Measurements from ENCODE around the gene DOCK7.
"Not testable (repeated sequence)": the region's sequence is repeated elsewhere in the genome, so short reads cannot be mapped to it uniquely, and the experiment has no call there.

Gene DOCK7

GRCh38 chr1:62530516-62531154 is 157.6 kb downstream of the DOCK7 start:
- DNase-seq (ENCODE audit: low read depth), result no peak

GRCh38 chr1:62529227-62529626 is 159.0 kb downstream of the DOCK7 start:
- DNase-seq (ENCODE audit: low read depth), result no peak

- DNase-seq (ENCODE audit: low read depth), result peak; percentile 76
Measured at GRCh38 chr1:62528015-62528414, 160.2 kb downstream of the DOCK7 start.

GRCh38 chr1:62527346-62527745 is 160.8 kb downstream of the DOCK7 start:
- not testable (repeated sequence) for DNase-seq (ENCODE audit: low read depth)

- no peak for DNase-seq (ENCODE audit: low read depth)
Measured at GRCh38 chr1:62523860-62524259, 164.3 kb downstream of the DOCK7 start.

- DNase-seq (ENCODE audit: low read depth), result no peak
Measured at GRCh38 chr1:62516600-62516999, 171.6 kb downstream of the DOCK7 start.

- DNase-seq (ENCODE audit: low read depth), result no peak
Measured at GRCh38 chr1:62514746-62515423, 173.3 kb downstream of the DOCK7 start.

- DNase-seq (ENCODE audit: low read depth), result no peak
Measured at GRCh38 chr1:62513013-62513412, 175.2 kb downstream of the DOCK7 start.

- DNase-seq (ENCODE audit: low read depth), result no peak
Measured at GRCh38 chr1:62509028-62509427, 179.2 kb downstream of the DOCK7 start.

- peak; percentile 7 for DNase-seq (ENCODE audit: low read depth)
Measured at GRCh38 chr1:62508187-62508758, 179.9 kb downstream of the DOCK7 start.

- DNase-seq (ENCODE audit: low read depth), result no peak
Measured at GRCh38 chr1:62500210-62500609, 188.0 kb downstream of the DOCK7 start.

GRCh38 chr1:62494137-62494536 is 194.0 kb downstream of the DOCK7 start:
- DNase-seq (ENCODE audit: low read depth), result no peak

- no peak for DNase-seq (ENCODE audit: low read depth)
Measured at GRCh38 chr1:62493656-62494055, 194.5 kb downstream of the DOCK7 start.

- DNase-seq (ENCODE audit: low read depth), result no peak
Measured at GRCh38 chr1:62492521-62492920, 195.7 kb downstream of the DOCK7 start.

- DNase-seq (ENCODE audit: low read depth), result no peak
Measured at GRCh38 chr1:62487956-62488355, 200.2 kb downstream of the DOCK7 start.

GRCh38 chr1:62484824-62485468 is 203.2 kb downstream of the DOCK7 start:
- DNase-seq (ENCODE audit: low read depth), result no peak

GRCh38 chr1:62481681-62482080 is 206.5 kb downstream of the DOCK7 start:
- no peak for DNase-seq (ENCODE audit: low read depth)

- no peak for DNase-seq (ENCODE audit: low read depth)
Measured at GRCh38 chr1:62476525-62477219, 211.5 kb downstream of the DOCK7 start.

GRCh38 chr1:62467092-62467491 is 221.1 kb downstream of the DOCK7 start:
- no peak for DNase-seq (ENCODE audit: low read depth)

- no peak for DNase-seq (ENCODE audit: low read depth)
Measured at GRCh38 chr1:62462370-62462769, 225.8 kb downstream of the DOCK7 start.

- no peak for DNase-seq (ENCODE audit: low read depth)
Measured at GRCh38 chr1:62457955-62458354, 230.2 kb downstream of the DOCK7 start.

GRCh38 chr1:62452951-62453350 is 235.2 kb downstream of the DOCK7 start:
- DNase-seq (ENCODE audit: low read depth), result no peak

All from CMK (cell line).